T follicular helper cell (primary cell): Measurements from ENCODE around the gene NOL4L.

ENCODE experiments used
- DNase-seq: peaks from one replicate; pipeline ENCODE4 v3.0.0-alpha.2; 2020; ENCODE audit warnings: low read depth

Gene NOL4L

GRCh38 chr20:32562495-32562911, 22.6 kb downstream of the NOL4L start:
- DNase-seq = no peak

GRCh38 chr20:32560989-32561830, 23.9 kb downstream of the NOL4L start:
- no peak for DNase-seq

GRCh38 chr20:32560482-32560988, 24.6 kb downstream of the NOL4L start:
- no peak for DNase-seq

GRCh38 chr20:32559753-32560380, 25.3 kb downstream of the NOL4L start:
- no peak for DNase-seq

- DNase-seq = no peak
Measured at GRCh38 chr20:32559205-32559752, 25.9 kb downstream of the NOL4L start.

- DNase-seq = no peak
Measured at GRCh38 chr20:32558526-32558925, 26.6 kb downstream of the NOL4L start.

- no peak for DNase-seq
Measured at GRCh38 chr20:32557319-32557718, 27.8 kb downstream of the NOL4L start.

GRCh38 chr20:32556312-32557184, 28.6 kb downstream of the NOL4L start:
- no peak for DNase-seq

GRCh38 chr20:32555584-32555983, 29.5 kb downstream of the NOL4L start:
- no peak for DNase-seq

GRCh38 chr20:32554965-32555289, 30.2 kb downstream of the NOL4L start:
- no peak for DNase-seq

- DNase-seq = no peak
Measured at GRCh38 chr20:32553618-32554017, 31.5 kb downstream of the NOL4L start.

GRCh38 chr20:32551693-32552092, 33.4 kb downstream of the NOL4L start:
- DNase-seq = no peak

GRCh38 chr20:32549842-32550241, 35.3 kb downstream of the NOL4L start:
- DNase-seq = no peak

- DNase-seq = no peak
Measured at GRCh38 chr20:32547753-32548034, 37.4 kb downstream of the NOL4L start.

- no peak for DNase-seq
Measured at GRCh38 chr20:32546918-32547752, 38.0 kb downstream of the NOL4L start.

- no peak for DNase-seq
Measured at GRCh38 chr20:32544893-32545840, 40.0 kb downstream of the NOL4L start.

- DNase-seq = no peak
Measured at GRCh38 chr20:32544260-32544722, 40.8 kb downstream of the NOL4L start.

- DNase-seq = no peak
Measured at GRCh38 chr20:32543570-32544259, 41.4 kb downstream of the NOL4L start.

- DNase-seq = no peak
Measured at GRCh38 chr20:32542259-32542615, 42.9 kb downstream of the NOL4L start.
